Lung (tissue), 12 donors: ENCODE data around the gene SH3BGRL2. TPM values are rescaled to one million over a fixed set of nuclear protein-coding genes. Genes with fewer than 3 reads are reported as not detected.

ENCODE experiments used
- ATAC-seq: fragments of 200-7000 bp; cut with Tn5 transposase; one replicate; pipeline ENCODE4 v1.9.1; 2020; ENCODE audit warnings: moderate number of reproducible peaks; ENCODE audit not compliant: insufficient read depth, low FRiP score
- DNase-seq, 3 donors: peaks; one replicate each; pipeline ENCODE4 v3.0.0-alpha.2; 2013 to 2017
- H3K27ac ChIP-seq, 2 donors: one replicate each; pipeline ENCODE4 v1.5.1; 2013; ENCODE audit warnings: mild to moderate bottlenecking in 2 of 2, moderate library complexity in 2 of 2, control low read depth in 1 of 2, inconsistent platforms in 1 of 2, low read depth in 1 of 2, low read length in 1 of 2
- H3K27me3 ChIP-seq, 3 donors: one replicate each; pipeline ENCODE4 v1.5.1; 2013; ENCODE audit warnings: low read length in 2 of 3; ENCODE audit not compliant: control insufficient read depth in 3 of 3, insufficient read depth in 3 of 3
- H3K36me3 ChIP-seq, 4 donors: one replicate each; pipeline ENCODE4 v1.5.1; 2013; ENCODE audit warnings: low read length in 4 of 4, mild to moderate bottlenecking in 1 of 4, moderate library complexity in 1 of 4; ENCODE audit not compliant: control insufficient read depth in 4 of 4, insufficient read depth in 4 of 4
- H3K4me1 ChIP-seq, 5 donors: one replicate each; pipeline ENCODE4 v1.5.1; 2013; ENCODE audit warnings: low read length in 5 of 5, mild to moderate bottlenecking in 2 of 5, moderate library complexity in 1 of 5; ENCODE audit not compliant: control insufficient read depth in 5 of 5, insufficient read depth in 5 of 5
- H3K4me3 ChIP-seq: one replicate; pipeline ENCODE4 v1.5.1; 2013; ENCODE audit warnings: mild to moderate bottlenecking, control low read depth, moderate library complexity
- H3K9ac ChIP-seq, 2 donors: one replicate each; pipeline ENCODE4 v1.5.1; 2013; ENCODE audit warnings: low read length in 2 of 2, control low read depth in 1 of 2; ENCODE audit not compliant: insufficient read depth in 1 of 2
- H3K9me3 ChIP-seq, 4 donors: one replicate each; pipeline ENCODE4 v1.5.1; 2013; ENCODE audit warnings: low read length in 3 of 4, mild to moderate bottlenecking in 1 of 4, moderate library complexity in 1 of 4; ENCODE audit not compliant: control insufficient read depth in 4 of 4, insufficient read depth in 3 of 4
- CTCF ChIP-seq: IDR thresholded peaks from 2 replicates; pipeline ENCODE4 v1.5.1; 2012; ENCODE audit warnings: mild to moderate bottlenecking; ENCODE audit errors: control extremely low read depth, extremely low read depth
- WGBS, 2 donors: extraction: QIAGEN DNeasy Blood & Tissue Kit; methylation state at CpG; one replicate each; pipeline ENCODE4 v1.1.7; 2013; 5-methylcytosine and 5-hydroxymethylcytosine counted together
- polyA plus RNA-seq, 2 donors: library from polyadenylated mRNA; stranded (reverse); fragments of 200-250 nt; gene quantifications; one replicate each; pipeline ENCODE4 v1.2.1, GENCODE V29; 2013
- total RNA-seq, 2 donors: library from RNA; depleted of rRNA in 1 of 2; stranded (reverse); fragments of >200 nt in 1 of 2; gene quantifications; one replicate each; pipeline ENCODE4 v1.2.1, GENCODE V29; 2014 to 2021
- donor health status: control.
- donor health status: control.
- donor health status: Bipolar disorder and iron deficiency.
- donor health status: healthy.
- donor health status: DM: yes; HTN: yes; CAD: no.

The SH3BGRL2 gene
- total and polyA plus RNA-seq, 4 donors = 7.4 to 38.5 (median 14.0) TPM

DNA sequence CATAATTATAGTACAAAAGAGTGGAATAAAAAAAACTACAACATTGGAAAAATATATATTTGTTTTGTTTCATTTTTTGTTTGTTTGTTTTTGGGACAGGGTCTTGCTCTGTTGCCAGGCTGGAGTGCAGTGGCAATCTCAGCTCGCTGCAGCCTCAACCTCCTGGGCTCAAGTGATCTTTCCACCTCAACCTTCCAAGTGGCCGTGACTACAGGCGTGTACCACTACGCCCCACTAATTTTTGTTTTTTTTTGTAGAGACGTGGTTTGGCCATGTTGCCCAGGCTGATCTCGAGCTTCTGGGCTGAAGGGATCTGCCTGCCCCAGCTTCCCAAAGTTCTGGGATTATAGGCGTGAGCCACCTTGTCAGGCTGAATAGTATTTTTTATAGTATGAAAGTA lies 41.4 kb upstream of the SH3BGRL2 start:
- Histone ChIP-seq H3K4me1 (no peaks in the 10 kb centered on the region), H3K9me3 (peaks cover 0 to 2% (median 0%) of the 10 kb centered on the region in 4 donors), H3K4me3 (no peak overlapping the region), H3K36me3 (no peaks in the 10 kb centered on the region), H3K27me3 (no peaks in the 10 kb centered on the region), H3K27ac (no peak overlapping the region), H3K9ac (no peak overlapping the region)
- WGBS, 2 donors = 81 to 92% methylated on average over 7 of the region's 7 CpGs
- DNase-seq (no peak), ATAC-seq (no peak)
- TF ChIP-seq CTCF = no peak

- H3K27me3 ChIP-seq = no peaks in the 10 kb centered on the region
- H3K36me3 ChIP-seq = no peaks in the 10 kb centered on the region
- no peak overlapping the region for H3K4me3 ChIP-seq
- ATAC-seq (no peak), DNase-seq (no peak)
- TF ChIP-seq CTCF = no peak
- H3K4me1 ChIP-seq = peaks cover 0 to 6% (median 0%) of the 10 kb centered on the region in 5 donors
- H3K9ac ChIP-seq = no peak overlapping the region
- H3K27ac ChIP-seq = no peak overlapping the region
- WGBS, 2 donors = 94 to 98% methylated on average over 2 of the region's 2 CpGs
- H3K9me3 ChIP-seq = peaks cover 0 to 2% (median 0%) of the 10 kb centered on the region in 4 donors
These were observed 34.0 kb upstream of the SH3BGRL2 start for GRCh38 chr6:79597155-79597554.

DNA sequence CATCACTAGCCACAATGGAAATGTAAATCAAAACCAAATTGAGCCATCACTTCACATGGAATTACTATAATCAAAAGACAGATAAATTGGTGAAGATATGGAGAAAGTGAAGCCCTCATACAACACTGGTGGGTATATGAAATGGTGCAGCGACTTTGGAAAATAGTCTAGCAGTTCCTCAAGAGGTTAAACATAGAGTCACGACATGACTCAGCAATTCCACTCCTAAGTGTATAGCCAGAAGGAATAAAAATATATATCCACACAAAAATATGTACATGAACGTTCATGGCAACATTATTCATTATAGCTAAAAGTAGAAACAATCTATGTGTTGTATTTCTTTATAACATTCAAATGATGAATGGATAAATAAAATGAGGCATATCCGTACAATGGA lies 33.1 kb upstream of the SH3BGRL2 start:
- Histone ChIP-seq H3K4me3 (no peak overlapping the region), H3K4me1 (peaks cover 0 to 6% (median 0%) of the 10 kb centered on the region in 5 donors), H3K9ac (no peak overlapping the region), H3K9me3 (peaks cover 0 to 2% (median 0%) of the 10 kb centered on the region in 4 donors), H3K27me3 (no peaks in the 10 kb centered on the region), H3K36me3 (no peaks in the 10 kb centered on the region), H3K27ac (no peak overlapping the region)
- 94 to 95% methylated on average over 4 of the region's 4 CpGs for WGBS, 2 donors
- DNase-seq = no peak
- no peak for TF ChIP-seq CTCF
- no peak for ATAC-seq

DNA sequence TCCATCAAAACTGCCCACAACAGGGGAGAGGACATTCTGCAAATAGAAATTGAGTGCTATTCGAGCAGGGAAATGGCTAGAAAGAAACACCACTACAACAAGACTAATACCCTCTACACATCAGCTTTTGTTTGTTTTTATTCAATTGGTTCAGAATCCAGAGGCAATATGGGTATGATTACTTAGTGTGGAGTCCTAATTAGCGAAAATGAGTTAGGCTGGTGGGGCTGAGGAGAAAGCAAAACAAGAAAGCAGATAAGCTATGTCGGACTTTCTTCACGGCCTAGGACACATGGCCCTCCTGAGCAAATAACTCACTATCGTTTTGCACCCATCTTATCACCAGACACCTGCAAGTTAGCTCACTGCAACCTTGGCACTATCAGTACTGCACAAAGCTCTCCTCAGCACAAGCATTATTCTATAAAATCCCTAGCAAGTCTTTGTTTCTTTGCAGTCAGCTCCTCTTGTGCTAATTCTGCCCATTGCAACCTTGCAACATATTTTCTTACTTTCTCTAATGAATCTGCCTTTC lies 31.3 kb upstream of the SH3BGRL2 start:
- Histone ChIP-seq H3K9me3 (no peaks in the 10 kb centered on the region), H3K27me3 (no peaks in the 10 kb centered on the region), H3K9ac (no peak overlapping the region), H3K36me3 (no peaks in the 10 kb centered on the region), H3K27ac (no peak overlapping the region), H3K4me1 (peaks cover 0 to 6% (median 0%) of the 10 kb centered on the region in 5 donors), H3K4me3 (no peak overlapping the region)
- DNase-seq = no peak
- WGBS, 2 donors = 88 to 90% methylated on average over 5 of the region's 5 CpGs
- no peak for ATAC-seq
- no peak for TF ChIP-seq CTCF
